Suppressor macrophage (primary cell): ENCODE measurements around the gene CANX.
"Not testable (repeated sequence)": the region's sequence is repeated elsewhere in the genome, so short reads cannot be mapped to it uniquely, and the experiment has no call there.

ENCODE experiments used
- DNase-seq, 4 experiments: peaks; one replicate each; pipeline ENCODE4 v3.0.0-alpha.2; 2020 to 2022

The CANX gene

GRCh38 chr5:179699616-179700237 is 960 bp downstream of the CANX start:
- DNase-seq, result peak; percentile 55 to 73 (median 64)

DNA sequence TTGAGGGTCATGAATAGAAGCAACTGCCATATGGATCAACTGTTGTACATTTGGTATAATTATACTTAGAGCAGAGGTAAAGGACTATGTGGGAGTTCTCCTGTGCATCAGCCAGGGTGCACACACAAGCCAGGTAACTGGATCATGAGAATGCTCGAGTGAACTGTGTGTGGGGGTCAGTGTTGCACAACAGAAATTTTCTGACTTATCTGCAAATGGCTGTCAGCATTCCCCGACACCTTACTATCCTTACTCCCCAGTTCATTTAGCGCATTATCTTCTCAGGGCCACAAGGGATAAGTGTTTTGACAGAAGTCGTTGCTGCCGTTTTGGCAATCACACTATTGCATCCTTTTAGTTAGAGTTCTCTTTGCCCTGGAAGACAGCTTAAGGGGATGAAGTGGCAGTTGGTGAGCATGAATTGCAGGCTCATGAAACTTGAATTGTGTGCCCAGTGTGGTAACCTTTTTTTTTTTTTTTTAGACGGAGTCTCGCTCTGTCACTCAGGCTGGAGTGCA is 1.7 kb downstream of the CANX start:
- peak in 3 of 4 experiments; percentile 12 to 33 (median 25) for DNase-seq

GRCh38 chr5:179716286-179716685 is 17.5 kb downstream of the CANX start:
- no peak for DNase-seq

DNA sequence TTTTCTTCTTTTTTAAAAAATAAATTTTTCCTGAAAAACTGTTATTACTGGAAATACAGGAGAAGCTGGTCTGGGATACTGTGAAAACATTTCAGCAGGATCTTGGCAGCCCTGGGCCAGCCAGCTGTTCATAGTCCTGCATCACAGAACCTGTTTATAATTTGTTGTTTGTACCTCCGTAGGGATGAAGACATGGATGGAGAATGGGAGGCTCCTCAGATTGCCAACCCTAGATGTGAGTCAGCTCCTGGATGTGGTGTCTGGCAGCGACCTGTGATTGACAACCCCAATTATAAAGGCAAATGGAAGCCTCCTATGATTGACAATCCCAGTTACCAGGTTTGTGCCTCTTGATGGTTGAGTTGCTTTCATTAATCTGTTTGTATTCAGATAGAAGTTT is 21.5 kb downstream of the CANX start:
- no peak for DNase-seq

- no peak for DNase-seq
Measured at GRCh38 chr5:179724163-179724562, 25.4 kb downstream of the CANX start.

DNA sequence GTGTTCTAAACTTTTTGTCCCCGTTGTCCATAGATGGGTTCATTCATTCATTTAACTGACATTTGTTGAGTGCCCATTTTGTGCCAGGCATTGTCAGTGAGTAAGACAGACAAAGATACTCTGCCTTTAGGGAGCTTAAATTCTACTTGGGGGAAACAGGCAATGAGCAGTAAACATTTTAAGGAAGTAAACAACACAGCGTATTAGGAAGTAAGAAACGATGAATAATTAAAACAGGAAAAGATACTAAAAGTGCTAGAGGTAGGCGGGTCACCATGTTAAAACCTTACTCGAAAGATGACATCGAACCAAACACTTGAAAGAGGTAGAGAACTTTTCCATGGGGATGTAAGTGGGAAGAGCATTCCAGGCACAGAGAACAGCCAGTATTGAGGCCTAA is 28.3 kb downstream of the CANX start:
- peak in 2 of 4 experiments; percentile 38 to 52 for DNase-seq

DNA sequence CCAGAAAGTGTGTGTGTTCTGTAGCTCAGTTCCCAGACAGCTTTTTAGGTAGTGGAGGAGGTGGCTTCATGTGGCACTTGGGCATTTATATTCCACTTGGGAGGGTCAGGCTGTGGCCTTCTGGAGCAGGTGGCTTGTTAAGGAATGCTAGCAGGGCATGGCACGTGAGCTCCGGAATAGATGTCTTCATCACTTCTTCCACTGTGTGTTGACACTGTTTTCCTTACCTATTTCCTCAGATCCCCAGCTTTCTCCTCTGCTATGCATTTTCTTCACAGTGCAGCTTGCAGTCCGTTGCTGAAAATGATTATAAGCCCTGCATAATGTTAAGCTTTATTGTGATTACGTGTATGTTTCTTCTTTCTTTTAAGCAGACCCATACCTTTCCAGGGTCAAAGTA is 30.5 kb downstream of the CANX start:
- no peak for DNase-seq

DNA sequence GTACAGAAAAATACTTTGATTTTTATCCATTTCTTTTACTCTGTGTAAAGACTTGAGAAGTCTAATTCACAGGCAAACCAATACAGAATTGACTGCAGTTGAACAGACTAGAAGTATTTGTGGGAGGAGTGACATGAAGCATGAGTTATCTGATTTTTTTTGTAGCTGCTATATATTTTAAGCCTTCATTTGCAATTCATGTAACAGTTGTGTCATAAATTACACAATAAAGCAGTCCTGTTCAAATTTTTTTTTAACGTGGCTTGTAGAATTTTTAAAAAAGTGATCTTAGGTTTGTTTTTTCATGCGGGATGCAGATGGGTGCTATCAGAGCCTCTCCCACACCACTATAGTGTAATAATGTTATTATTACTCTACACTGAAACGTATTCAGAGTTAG is 31.0 kb downstream of the CANX start:
- peak in 1 of 4 experiments; percentile 8 for DNase-seq

DNA sequence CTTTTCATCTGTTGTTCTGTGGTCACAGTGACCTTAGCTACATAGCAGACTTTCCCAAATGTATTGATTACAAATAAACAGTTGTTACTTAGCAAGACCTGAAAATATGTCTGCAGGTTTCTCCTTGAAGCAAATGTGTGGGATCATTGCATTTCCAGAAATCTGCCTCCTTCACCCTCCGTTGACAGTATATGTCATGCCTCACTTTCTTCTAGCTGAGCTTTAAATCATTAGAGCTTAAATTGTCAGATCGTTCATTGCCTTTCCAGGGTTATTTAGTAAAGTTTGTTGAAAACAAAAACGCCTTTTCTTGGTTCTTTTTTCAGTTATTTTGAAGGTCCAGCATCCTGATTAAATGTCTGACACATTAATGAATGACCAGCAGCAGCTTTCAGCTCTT is 31.6 kb downstream of the CANX start:
- DNase-seq, result no peak

GRCh38 chr5:179730852-179731251 is 32.1 kb downstream of the CANX start:
- DNase-seq, result peak; percentile 15 to 51 (median 32)

DNA sequence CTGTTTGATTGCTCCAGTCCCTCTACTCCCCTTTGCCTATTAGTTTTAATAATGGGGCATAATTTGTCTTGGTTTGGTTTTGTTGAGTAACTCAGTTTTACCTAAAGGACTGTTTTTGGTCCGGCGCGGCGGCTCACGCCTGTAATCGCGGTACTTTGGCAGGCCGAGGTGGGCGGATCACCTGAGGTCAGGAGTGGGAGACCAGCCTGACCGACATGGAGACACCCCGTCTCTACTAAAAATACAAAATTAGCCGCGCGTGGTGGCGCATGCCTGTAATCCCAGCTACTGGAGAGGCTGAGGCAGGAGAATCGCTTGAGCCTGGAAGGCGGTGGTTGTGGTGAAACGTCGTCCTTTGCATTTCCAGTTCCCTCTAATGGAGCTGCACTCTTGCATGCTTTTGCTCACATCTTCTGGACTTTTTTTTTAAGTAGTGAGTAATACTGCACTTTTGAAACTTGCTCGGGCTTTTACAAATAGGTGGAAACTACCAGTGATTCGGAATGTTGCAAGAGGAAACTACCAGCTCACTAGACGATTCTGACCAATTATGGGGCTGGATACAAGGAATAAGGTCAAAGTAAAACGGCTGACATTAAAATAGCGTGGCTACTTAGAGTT is 33.1 kb downstream of the CANX start:
- peak; percentile 78 to 95 (median 84) for DNase-seq

DNA sequence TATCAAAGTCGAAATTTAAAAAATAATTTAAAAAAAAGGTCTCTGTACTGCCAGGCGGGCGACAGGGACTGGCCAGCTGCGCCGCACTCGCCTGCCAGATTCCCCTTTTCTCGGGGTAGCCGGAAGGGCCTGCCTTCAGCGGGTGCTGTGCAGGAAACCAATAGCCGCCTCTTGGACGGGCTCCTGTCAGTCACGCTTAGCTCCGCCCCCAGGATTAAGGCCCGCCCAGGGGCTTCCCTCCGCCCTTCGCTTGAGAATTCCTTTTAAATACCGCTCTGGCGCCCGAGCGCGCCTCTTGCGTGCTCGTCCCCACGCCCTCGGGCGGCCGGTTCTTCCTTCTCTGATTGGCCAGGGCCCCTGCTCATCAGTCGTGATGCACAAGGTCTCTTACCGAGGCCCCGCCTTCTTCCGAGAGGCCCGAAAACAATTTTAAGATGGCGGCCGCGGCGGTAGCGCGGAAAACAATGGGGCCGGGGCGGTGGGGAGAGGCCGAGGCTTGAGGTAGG is 33.7 kb downstream of the CANX start, which contains the start of gene MAML1:
TSS of gene MAML1 (plus strand) at position 411 of the 506 bp plus-strand sequence. CDS start 291 bp downstream, outside the sequence.
- DNase-seq, result peak; percentile 100

DNA sequence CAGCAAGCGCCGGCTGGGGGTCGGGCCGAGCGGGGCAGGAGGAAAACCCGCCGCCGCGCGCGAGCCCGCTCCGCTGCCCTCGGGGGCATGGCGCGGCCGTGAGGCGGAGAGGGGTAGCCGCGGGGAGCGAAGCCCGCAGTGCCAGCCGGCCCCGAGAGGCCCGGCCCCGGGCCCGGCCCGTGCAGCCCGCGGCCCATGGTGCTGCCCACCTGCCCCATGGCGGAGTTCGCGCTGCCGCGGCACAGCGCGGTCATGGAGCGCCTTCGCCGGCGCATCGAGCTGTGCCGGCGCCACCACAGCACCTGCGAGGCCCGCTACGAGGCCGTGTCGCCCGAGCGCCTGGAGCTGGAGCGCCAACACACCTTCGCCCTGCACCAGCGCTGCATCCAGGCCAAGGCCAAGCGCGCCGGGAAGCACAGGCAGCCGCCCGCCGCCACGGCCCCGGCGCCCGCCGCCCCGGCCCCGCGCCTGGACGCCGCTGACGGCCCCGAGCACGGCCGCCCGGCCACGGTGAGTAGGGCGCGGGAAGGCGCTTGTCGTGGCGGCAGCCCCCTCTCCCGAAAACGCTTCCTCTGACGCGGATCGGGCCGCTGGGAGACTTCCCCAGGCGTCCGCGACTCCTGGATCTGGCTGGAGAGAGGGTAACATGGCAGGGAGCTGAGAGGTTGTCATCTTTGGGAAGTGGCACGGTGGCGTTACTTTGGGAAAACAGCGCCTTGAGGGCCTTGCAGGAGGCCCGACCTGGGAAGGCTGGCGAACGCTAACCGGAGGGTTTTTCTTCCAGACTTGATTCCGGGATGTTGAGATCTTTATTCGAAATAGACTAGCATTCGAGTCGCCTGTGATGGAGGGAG is 34.4 kb downstream of the CANX start:
- peak; percentile 30 to 67 (median 58) for DNase-seq

- no peak for DNase-seq
Measured at GRCh38 chr5:179733772-179734126, 35.0 kb downstream of the CANX start.

GRCh38 chr5:179734536-179735164 is 35.9 kb downstream of the CANX start:
- no peak for DNase-seq

DNA sequence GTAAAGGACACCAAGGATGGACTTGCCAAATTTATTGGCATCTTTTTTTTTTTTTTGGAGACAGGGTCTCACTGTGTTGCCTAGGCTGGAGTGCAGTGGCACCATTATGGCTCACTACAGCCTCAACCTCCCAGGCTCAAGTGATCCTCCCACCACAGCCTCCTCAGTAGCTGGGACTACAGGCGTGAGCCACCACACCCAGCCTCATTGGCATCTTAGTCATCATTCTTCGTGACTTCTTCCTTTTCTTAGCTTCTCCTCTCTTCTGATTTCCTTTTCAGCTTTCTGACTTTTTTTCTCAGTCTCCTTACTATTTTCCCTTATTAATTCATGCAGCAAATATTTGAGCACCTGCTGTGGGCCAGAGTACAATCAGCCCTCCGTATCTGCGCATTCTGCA is 40.0 kb downstream of the CANX start:
- DNase-seq, result peak in 2 of 4 experiments; percentile 33 to 45

DNA sequence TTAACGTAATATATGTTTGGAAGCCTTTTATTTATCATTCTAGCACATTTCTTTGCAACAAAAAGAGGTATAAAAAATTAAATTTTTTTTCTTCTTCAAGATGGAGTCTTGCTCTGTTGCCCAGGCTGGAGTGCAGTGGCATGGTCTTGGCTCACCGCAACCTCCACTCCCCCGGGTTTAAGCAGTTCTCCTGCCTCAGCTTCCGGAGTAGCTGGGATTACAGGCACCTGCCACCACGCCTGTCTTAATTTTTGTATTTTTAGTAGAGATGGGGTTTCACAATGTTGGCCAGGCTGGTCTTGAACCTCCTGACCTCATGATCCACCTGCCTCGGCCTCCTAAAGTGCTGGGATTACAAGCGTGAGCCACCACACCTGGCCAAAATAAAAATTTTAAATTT is 45.3 kb downstream of the CANX start:
- DNase-seq, result not testable (repeated sequence)

DNA sequence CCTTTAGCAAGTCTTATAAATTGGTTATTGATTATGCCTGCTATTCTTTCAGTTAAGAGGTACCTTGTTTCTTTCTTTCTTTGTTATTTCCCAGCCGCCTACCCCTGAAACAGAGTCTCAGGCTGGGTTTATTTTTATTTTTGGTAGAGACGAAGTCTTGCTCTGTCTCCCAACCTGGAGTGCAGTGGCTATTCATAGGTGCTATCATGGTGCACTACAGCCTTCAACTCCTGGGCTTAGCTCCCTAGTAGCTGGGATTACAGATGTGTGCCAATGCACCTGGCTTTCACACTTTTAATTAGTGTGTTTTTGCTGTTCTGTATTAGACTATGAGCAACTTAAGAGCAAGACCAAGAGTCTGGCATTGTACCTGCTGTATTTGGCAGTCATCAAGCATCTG is 48.1 kb downstream of the CANX start:
- DNase-seq, result no peak

GRCh38 chr5:179747811-179748210 is 49.0 kb downstream of the CANX start:
- DNase-seq, result peak in 1 of 4 experiments; percentile 49

GRCh38 chr5:179749857-179750508 is 51.2 kb downstream of the CANX start:
- DNase-seq, result no peak

- DNase-seq, result no peak
Measured at GRCh38 chr5:179753971-179754370, 55.2 kb downstream of the CANX start.

- no peak for DNase-seq
Measured at GRCh38 chr5:179755022-179755421, 56.3 kb downstream of the CANX start.
